PC-3 (cell line): ENCODE measurements around the gene KCNT2. TPM values are rescaled to one million over a fixed set of nuclear protein-coding genes. Genes with fewer than 3 reads are reported as not detected.

Experiments
- ATAC-seq: fragments of 200-7000 bp; cut with Tn5 transposase; 2 replicates; pipeline ENCODE4 v1.9.1; 2020; ENCODE audit warnings: mild to moderate bottlenecking, moderate library complexity
- BruUV-seq: library from RNA; stranded (reverse); fragments of 400-500 nt; replicated peaks from 2 replicates; lab custom pipeline; 2021; lab: Mats Ljungman, UMichigan
- CTCF ChIA-PET: fragments of 300-600 bp; sonication (Branson Sonifier 250); formaldehyde crosslinking; loops from one replicate; lab custom pipeline; 2022; ENCODE audit warnings: antibody characterized with exemption; lab: Charles Lee
- POLR2A ChIA-PET: fragments of 300-600 bp; sonication (Branson Sonifier 250); formaldehyde crosslinking; loops from one replicate; lab custom pipeline; 2022; ENCODE audit warnings: antibody characterized with exemption; ENCODE audit not compliant: unreplicated experiment; lab: Charles Lee
- DNase-seq: peaks from one replicate; pipeline ENCODE4 v3.0.0-alpha.2; 2015
- H2AFZ ChIP-seq: fragments of 300-600 bp; sonication (generic); 2 replicates; pipeline ENCODE4 v1.6.0; 2016; ENCODE audit warnings: antibody characterized with exemption, low read length
- H3F3A ChIP-seq: fragments of 300-600 bp; sonication (generic); one replicate; pipeline ENCODE4 v1.6.0; 2017; ENCODE audit warnings: antibody characterized with exemption, low read length, control low read depth, mild to moderate bottlenecking; ENCODE audit not compliant: unreplicated experiment
- H3K27ac ChIP-seq: fragments of 300-600 bp; sonication (generic); 2 replicates; pipeline ENCODE4 v1.5.1; 2016; ENCODE audit warnings: mild to moderate bottlenecking, low read length
- H3K27me3 ChIP-seq: fragments of 300-600 bp; sonication (generic); 2 replicates; pipeline ENCODE4 v1.6.1; 2016; ENCODE audit warnings: low read length, mixed read lengths
- H3K36me3 ChIP-seq: fragments of 300-600 bp; sonication (generic); 2 replicates; pipeline ENCODE4 v1.6.1; 2016; ENCODE audit warnings: low read depth, mixed run types, low read length, mixed read lengths
- H3K4me1 ChIP-seq: fragments of 300-600 bp; sonication (generic); 2 replicates; pipeline ENCODE4 v1.5.1; 2016; ENCODE audit warnings: low read length; ENCODE audit not compliant: insufficient read depth
- H3K4me2 ChIP-seq: fragments of 300-600 bp; sonication (generic); 2 replicates; pipeline ENCODE4 v1.6.0; 2016; ENCODE audit warnings: low read length
- H3K4me3 ChIP-seq: fragments of 300-600 bp; sonication (generic); 2 replicates; pipeline ENCODE4 v1.5.1; 2016; ENCODE audit warnings: mild to moderate bottlenecking, low read length, mixed read lengths
- H3K79me2 ChIP-seq: fragments of 300-600 bp; sonication (generic); 2 replicates; pipeline ENCODE4 v1.6.1; 2017; ENCODE audit warnings: low read length, mixed read lengths
- H3K9ac ChIP-seq: fragments of 300-600 bp; sonication (generic); 2 replicates; pipeline ENCODE4 v1.6.0; 2016; ENCODE audit warnings: mild to moderate bottlenecking, low read length
- H3K9me2 ChIP-seq: fragments of 300-600 bp; sonication (generic); replicated peaks from 2 replicates; pipeline ENCODE4 v1.6.1; 2016; ENCODE audit warnings: mixed run types, low read length, mixed read lengths
- H3K9me3 ChIP-seq: fragments of 300-600 bp; sonication (generic); 2 replicates; pipeline ENCODE4 v1.6.1; 2016; ENCODE audit warnings: low read length, mixed read lengths
- H4K20me1 ChIP-seq: fragments of 300-600 bp; sonication (generic); 2 replicates; pipeline ENCODE4 v1.6.1; 2016; ENCODE audit warnings: low read length, mixed read lengths
- EZH2 ChIP-seq: fragments of 300-600 bp; sonication (generic); IDR thresholded peaks from one replicate; pipeline ENCODE4 v1.6.1; 2017; ENCODE audit warnings: antibody characterized with exemption, mild to moderate bottlenecking, low read length; ENCODE audit not compliant: unreplicated experiment
- EZH2phosphoT487 ChIP-seq: fragments of 300-600 bp; sonication (generic); IDR thresholded peaks from 2 replicates; pipeline ENCODE4 v1.6.1; 2018; ENCODE audit warnings: mild to moderate bottlenecking, antibody characterized with exemption, low read length, borderline replicate concordance
- intact Hi-C: fragments of 100-400 bp; cut with micrococcal nuclease; formaldehyde crosslinking; loops from 2 replicates; pipeline ENCODE4 v1.9.0; 2023
- total RNA-seq: library from RNA; depleted of rRNA; stranded (reverse); fragments of >200 nt; gene quantifications from 2 replicates; pipeline ENCODE4 v1.2.3, GENCODE V29; 2014
- TF ChIP-seq, protein P1 (sequence below): fragments of 300-600 bp; sonication (generic); conservative IDR thresholded peaks from 2 replicates; pipeline ENCODE4 v1.5.1; 2017; ENCODE audit warnings: antibody characterized with exemption, low read depth, mild to moderate bottlenecking, low read length

Gene KCNT2
- total RNA-seq, 1 experiment from 2014 or later = 0.26 TPM

DNA sequence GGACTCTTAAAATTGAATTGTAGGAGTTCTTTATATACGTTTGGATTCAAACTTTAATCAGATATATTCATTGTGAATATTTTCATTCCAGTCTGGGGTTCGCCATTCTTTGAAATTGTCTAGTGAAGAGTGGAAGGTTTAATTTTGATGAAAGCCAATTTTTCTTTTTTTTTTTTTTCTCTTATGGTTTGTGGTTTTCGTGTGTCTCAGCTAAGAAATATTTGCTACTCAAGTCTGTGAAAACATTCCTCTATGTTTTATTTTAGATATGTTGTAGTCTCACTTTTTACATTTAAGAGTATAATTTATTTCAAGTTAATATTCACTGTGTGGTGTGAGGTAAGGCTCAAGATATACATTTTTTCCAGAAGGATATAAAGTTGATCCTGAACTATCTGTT lies 220.5 kb downstream of the KCNT2 start:
- BruUV-seq = no TSS peak
- intact Hi-C loops = no loop called here
- no peak for ATAC-seq
- POLR2A ChIA-PET = no interaction called here
- DNase-seq = no peak
- Histone ChIP-seq H3K36me3 (no peaks in the 10 kb centered on the region), H3K9me2 (no peaks in the 10 kb centered on the region), H3K4me1 (no peaks in the 10 kb centered on the region), H3K4me3 (no peak overlapping the region), H4K20me1 (no peaks in the 10 kb centered on the region), H3K27me3 (no peaks in the 10 kb centered on the region), H3K79me2 (no peaks in the 10 kb centered on the region), H3K9ac (no peak overlapping the region), H3K27ac (no peak overlapping the region), H2AFZ (no peak overlapping the region), H3F3A (no peaks in the 10 kb centered on the region), H3K4me2 (no peak overlapping the region), H3K9me3 (no peaks in the 10 kb centered on the region)
- CTCF ChIA-PET = no interaction called here
- TF ChIP-seq, protein P1, sequence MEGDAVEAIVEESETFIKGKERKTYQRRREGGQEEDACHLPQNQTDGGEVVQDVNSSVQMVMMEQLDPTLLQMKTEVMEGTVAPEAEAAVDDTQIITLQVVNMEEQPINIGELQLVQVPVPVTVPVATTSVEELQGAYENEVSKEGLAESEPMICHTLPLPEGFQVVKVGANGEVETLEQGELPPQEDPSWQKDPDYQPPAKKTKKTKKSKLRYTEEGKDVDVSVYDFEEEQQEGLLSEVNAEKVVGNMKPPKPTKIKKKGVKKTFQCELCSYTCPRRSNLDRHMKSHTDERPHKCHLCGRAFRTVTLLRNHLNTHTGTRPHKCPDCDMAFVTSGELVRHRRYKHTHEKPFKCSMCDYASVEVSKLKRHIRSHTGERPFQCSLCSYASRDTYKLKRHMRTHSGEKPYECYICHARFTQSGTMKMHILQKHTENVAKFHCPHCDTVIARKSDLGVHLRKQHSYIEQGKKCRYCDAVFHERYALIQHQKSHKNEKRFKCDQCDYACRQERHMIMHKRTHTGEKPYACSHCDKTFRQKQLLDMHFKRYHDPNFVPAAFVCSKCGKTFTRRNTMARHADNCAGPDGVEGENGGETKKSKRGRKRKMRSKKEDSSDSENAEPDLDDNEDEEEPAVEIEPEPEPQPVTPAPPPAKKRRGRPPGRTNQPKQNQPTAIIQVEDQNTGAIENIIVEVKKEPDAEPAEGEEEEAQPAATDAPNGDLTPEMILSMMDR = no peak
- TF ChIP-seq EZH2phosphoT487 (no peak), EZH2 (no peak)

DNA sequence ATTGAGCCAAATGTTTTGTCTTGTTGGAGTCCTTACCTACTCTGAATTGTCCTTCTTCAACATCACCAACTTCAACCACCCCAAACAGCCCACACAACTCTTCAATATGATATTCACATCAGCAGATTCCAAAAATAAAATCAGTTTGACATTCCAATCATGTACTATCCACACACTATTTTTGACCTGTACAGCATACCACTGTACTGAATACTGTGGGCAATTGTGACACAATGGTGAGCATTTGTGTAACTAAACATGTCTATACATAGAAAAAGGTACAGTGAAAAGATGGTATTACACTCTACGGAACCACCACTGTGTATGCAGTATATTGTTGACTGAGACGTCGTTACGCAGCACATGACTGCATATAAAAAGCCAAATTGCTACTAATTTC lies 223.1 kb downstream of the KCNT2 start:
- no TSS peak for BruUV-seq
- Histone ChIP-seq H3K36me3 (no peaks in the 10 kb centered on the region), H3K4me2 (no peak overlapping the region), H2AFZ (no peak overlapping the region), H3K4me3 (no peak overlapping the region), H3K4me1 (no peaks in the 10 kb centered on the region), H3F3A (no peaks in the 10 kb centered on the region), H3K79me2 (no peaks in the 10 kb centered on the region), H4K20me1 (no peaks in the 10 kb centered on the region), H3K9me2 (no peaks in the 10 kb centered on the region), H3K27ac (no peak overlapping the region), H3K9ac (no peak overlapping the region), H3K27me3 (no peaks in the 10 kb centered on the region), H3K9me3 (no peaks in the 10 kb centered on the region)
- no peak for ATAC-seq
- CTCF ChIA-PET = no interaction called here
- POLR2A ChIA-PET = no interaction called here
- intact Hi-C loops = no loop called here
- DNase-seq = no peak
- TF ChIP-seq EZH2phosphoT487 (no peak), EZH2 (no peak)
- TF ChIP-seq, protein P1 = no peak

DNA sequence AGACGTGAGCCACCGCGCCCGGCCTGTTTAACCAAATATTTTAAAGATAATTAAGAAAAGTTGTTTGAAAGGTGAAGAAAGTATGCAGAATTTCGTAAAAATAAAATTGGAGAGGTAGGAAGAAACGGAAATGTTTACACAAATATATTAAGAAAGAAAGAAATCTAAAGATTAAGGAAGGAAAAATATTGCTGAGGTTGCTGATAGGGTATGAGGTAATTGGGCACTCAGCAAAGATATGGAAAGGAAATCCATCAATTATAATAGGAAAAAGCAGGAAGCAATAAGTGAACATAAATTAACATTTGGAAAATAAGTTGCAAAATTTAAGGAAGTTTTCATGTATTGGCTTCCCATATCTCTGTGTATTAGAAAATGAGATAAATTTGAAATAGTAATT lies 225.9 kb downstream of the KCNT2 start:
- Histone ChIP-seq H3K4me2 (no peak overlapping the region), H3K9ac (no peak overlapping the region), H3F3A (no peaks in the 10 kb centered on the region), H3K4me1 (peaks cover 7% of the 10 kb centered on the region; the same call in 1 of the 2 replicates), H3K9me3 (no peaks in the 10 kb centered on the region), H3K27me3 (no peaks in the 10 kb centered on the region), H4K20me1 (no peaks in the 10 kb centered on the region), H3K79me2 (no peaks in the 10 kb centered on the region), H3K36me3 (no peaks in the 10 kb centered on the region), H3K4me3 (no peak overlapping the region), H3K27ac (no peak overlapping the region), H3K9me2 (no peaks in the 10 kb centered on the region), H2AFZ (no peak overlapping the region)
- no TSS peak for BruUV-seq
- ATAC-seq = no peak
- POLR2A ChIA-PET = no interaction called here
- DNase-seq = no peak
- TF ChIP-seq EZH2 (no peak), EZH2phosphoT487 (no peak)
- TF ChIP-seq, protein P1 = no peak
- CTCF ChIA-PET = no interaction called here
- intact Hi-C loops = no loop called here
